Glutamatergic neuron (in vitro differentiated cells): ENCODE measurements around the gene SYAP1. TPM values are rescaled to one million over a fixed set of nuclear protein-coding genes. Genes with fewer than 3 reads are reported as not detected.

Experiments used
- DNase-seq: peaks from one replicate; pipeline ENCODE4 v3.0.0; 2022
- H3K27ac Mint-ChIP-seq: one replicate; pipeline ENCODE4 v1.8.0; 2020; ENCODE audit warnings: mild to moderate bottlenecking, mixed read lengths, inconsistent platforms; ENCODE audit not compliant: unreplicated experiment
- H3K27me3 Mint-ChIP-seq: one replicate; pipeline ENCODE4 v1.8.0; 2020; ENCODE audit warnings: mild to moderate bottlenecking, moderate library complexity, mixed read lengths, inconsistent platforms; ENCODE audit not compliant: unreplicated experiment
- H3K36me3 Mint-ChIP-seq: one replicate; pipeline ENCODE4 v1.8.0; 2020; ENCODE audit warnings: mild to moderate bottlenecking, mixed read lengths, inconsistent platforms; ENCODE audit not compliant: unreplicated experiment
- H3K4me1 Mint-ChIP-seq: one replicate; pipeline ENCODE4 v1.8.0; 2020; ENCODE audit warnings: mild to moderate bottlenecking, low read depth, mixed read lengths, inconsistent platforms; ENCODE audit not compliant: unreplicated experiment
- H3K4me3 Mint-ChIP-seq: one replicate; pipeline ENCODE4 v1.8.0; 2020; ENCODE audit warnings: mild to moderate bottlenecking, mixed read lengths, inconsistent platforms; ENCODE audit not compliant: unreplicated experiment
- H3K9me3 Mint-ChIP-seq: one replicate; pipeline ENCODE4 v1.8.0; 2020; ENCODE audit warnings: mild to moderate bottlenecking, moderate library complexity, mixed read lengths, inconsistent platforms; ENCODE audit not compliant: unreplicated experiment
- CTCF ChIP-seq: fragments of 200-600 bp; sonication (generic); IDR thresholded peaks from one replicate; pipeline ENCODE4 v1.5.0; 2021; ENCODE audit not compliant: partially characterized antibody, unreplicated experiment
- total RNA-seq: library from RNA; stranded (reverse); fragmentation: NEBNext Ultra II Directional; extraction: Animal tissue kit (Norgen Biotek cat#: 25700); gene quantifications from one replicate; pipeline ENCODE4 v1.2.1, GENCODE V29; 2021; ENCODE audit not compliant: unreplicated experiment

SYAP1 gene
- total RNA-seq, 1 donor from 2014 or later, result 19.0 TPM

GRCh38 chrX:16739574-16739973, 20.2 kb downstream of the SYAP1 start:
- no peak for DNase-seq
- H3K4me1 Mint-ChIP-seq, result no peaks in the 10 kb centered on the region
- no peak overlapping the region for H3K4me3 Mint-ChIP-seq
- H3K27ac Mint-ChIP-seq, result no peak overlapping the region
- no peaks in the 10 kb centered on the region for H3K36me3 Mint-ChIP-seq
- H3K9me3 Mint-ChIP-seq, result no peaks in the 10 kb centered on the region
- H3K27me3 Mint-ChIP-seq, result no peaks in the 10 kb centered on the region
- no peak for TF ChIP-seq CTCF

- Mint-ChIP-seq H3K4me1 (peaks cover 2% of the 10 kb centered on the region), H3K9me3 (no peaks in the 10 kb centered on the region), H3K27ac (no peak overlapping the region), H3K4me3 (no peak overlapping the region), H3K27me3 (no peaks in the 10 kb centered on the region), H3K36me3 (no peaks in the 10 kb centered on the region)
- DNase-seq, result no peak
- no peak for TF ChIP-seq CTCF
These were observed 24.4 kb downstream of the SYAP1 start for GRCh38 chrX:16743604-16744325.

- Mint-ChIP-seq H3K27me3 (no peaks in the 10 kb centered on the region), H3K4me3 (no peak overlapping the region), H3K27ac (no peak overlapping the region), H3K4me1 (peaks cover 2% of the 10 kb centered on the region), H3K36me3 (no peaks in the 10 kb centered on the region), H3K9me3 (no peaks in the 10 kb centered on the region)
- DNase-seq, result no peak
- no peak for TF ChIP-seq CTCF
These were observed 25.7 kb downstream of the SYAP1 start for GRCh38 chrX:16745102-16745501.

- H3K9me3 Mint-ChIP-seq, result no peaks in the 10 kb centered on the region
- H3K27me3 Mint-ChIP-seq, result no peaks in the 10 kb centered on the region
- no peak for DNase-seq
- no peaks in the 10 kb centered on the region for H3K36me3 Mint-ChIP-seq
- H3K27ac Mint-ChIP-seq, result no peak overlapping the region
- H3K4me1 Mint-ChIP-seq, result peaks cover 2% of the 10 kb centered on the region
- H3K4me3 Mint-ChIP-seq, result no peak overlapping the region
- TF ChIP-seq CTCF, result no peak
These were observed 26.2 kb downstream of the SYAP1 start for GRCh38 chrX:16745659-16746058.

GRCh38 chrX:16748425-16748824, 29.0 kb downstream of the SYAP1 start:
- Mint-ChIP-seq H3K36me3 (no peaks in the 10 kb centered on the region), H3K27me3 (peaks cover under 1% of the 10 kb centered on the region), H3K4me1 (peaks cover 2% of the 10 kb centered on the region), H3K9me3 (no peaks in the 10 kb centered on the region), H3K27ac (no peak overlapping the region), H3K4me3 (no peak overlapping the region)
- no peak for DNase-seq
- TF ChIP-seq CTCF, result no peak
